ENCODE measurements around the gene WWC1. TPM values are rescaled to one million over a fixed set of nuclear protein-coding genes. Genes with fewer than 3 reads are reported as not detected.

WWC1 gene
- total RNA-seq, 2 experiments from 2014 or later, result 1.0 to 1.3 TPM

DNA sequence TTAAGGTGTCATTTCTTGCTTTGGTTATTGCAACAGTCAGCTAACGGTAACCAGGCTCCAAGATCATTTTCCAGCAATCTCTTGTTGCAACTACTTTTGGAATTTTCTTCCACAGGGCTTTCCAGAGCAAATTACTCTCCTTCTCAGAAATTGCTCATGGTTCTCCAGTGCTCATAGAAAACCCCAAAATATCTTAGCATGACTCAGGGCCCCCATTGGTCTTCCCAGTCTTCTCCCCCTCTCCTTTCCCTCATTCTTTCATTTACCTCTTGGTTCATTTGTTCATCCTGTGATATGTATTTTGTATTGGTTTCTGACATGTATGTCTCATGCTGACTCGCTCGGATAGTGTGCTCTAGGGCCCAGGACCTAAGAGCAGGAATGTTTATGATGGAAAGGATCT lies 35.6 kb downstream of the WWC1 start:
- H3K36me3 Mint-ChIP-seq (ENCODE audit: low read depth), result no peaks in the 10 kb centered on the region

DNA sequence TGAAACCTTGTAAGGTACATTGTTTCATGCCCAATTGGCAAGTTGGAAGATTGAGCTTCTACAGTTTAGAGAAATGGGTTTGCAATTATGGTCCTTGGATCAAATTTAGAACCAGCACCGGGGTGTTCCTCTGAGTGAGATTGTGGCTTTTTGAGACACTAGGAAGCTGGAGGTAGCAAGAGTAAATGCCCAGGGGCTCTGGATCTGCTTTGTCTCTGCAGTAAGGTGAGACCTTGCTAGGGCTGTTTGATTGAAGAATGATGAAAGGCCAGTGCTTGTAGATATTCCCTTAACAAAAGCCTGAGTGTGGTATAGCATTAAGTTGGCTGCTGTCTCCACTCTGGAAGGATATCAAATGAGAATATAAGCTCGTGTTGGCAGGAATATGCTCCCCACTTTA lies 36.0 kb downstream of the WWC1 start:
- intact Hi-C loops (cut with DNase I, micrococcal nuclease), result no loop called here
- ATAC-seq (ENCODE audit: poor library complexity) (no peak), DNase-seq (no peak)
- no peaks in the 10 kb centered on the region for H3K36me3 Mint-ChIP-seq (ENCODE audit: low read depth)
- peaks cover 26% of the 10 kb centered on the region for H3K27me3 Mint-ChIP-seq
- TF ChIP-seq, protein P1, sequence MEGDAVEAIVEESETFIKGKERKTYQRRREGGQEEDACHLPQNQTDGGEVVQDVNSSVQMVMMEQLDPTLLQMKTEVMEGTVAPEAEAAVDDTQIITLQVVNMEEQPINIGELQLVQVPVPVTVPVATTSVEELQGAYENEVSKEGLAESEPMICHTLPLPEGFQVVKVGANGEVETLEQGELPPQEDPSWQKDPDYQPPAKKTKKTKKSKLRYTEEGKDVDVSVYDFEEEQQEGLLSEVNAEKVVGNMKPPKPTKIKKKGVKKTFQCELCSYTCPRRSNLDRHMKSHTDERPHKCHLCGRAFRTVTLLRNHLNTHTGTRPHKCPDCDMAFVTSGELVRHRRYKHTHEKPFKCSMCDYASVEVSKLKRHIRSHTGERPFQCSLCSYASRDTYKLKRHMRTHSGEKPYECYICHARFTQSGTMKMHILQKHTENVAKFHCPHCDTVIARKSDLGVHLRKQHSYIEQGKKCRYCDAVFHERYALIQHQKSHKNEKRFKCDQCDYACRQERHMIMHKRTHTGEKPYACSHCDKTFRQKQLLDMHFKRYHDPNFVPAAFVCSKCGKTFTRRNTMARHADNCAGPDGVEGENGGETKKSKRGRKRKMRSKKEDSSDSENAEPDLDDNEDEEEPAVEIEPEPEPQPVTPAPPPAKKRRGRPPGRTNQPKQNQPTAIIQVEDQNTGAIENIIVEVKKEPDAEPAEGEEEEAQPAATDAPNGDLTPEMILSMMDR (IDR thresholded peaks at IDR 0.05), result no peak
- Histone ChIP-seq H3K9me3 (ENCODE audit: control insufficient read depth in 1 of 2, insufficient read depth in 1 of 2, low read length in 2 of 2) (no peaks in the 10 kb centered on the region), H3K36me3 (ENCODE audit: insufficient read depth, low read length) (no peaks in the 10 kb centered on the region), H3K27me3 (ENCODE audit: control insufficient read depth in 1 of 2, insufficient read depth in 2 of 2, low read length in 2 of 2) (peaks cover 2 to 9% of the 10 kb centered on the region in 2 experiments), H3K4me1 (ENCODE audit: insufficient read depth, low read length) (no peaks in the 10 kb centered on the region), H3K4me3 (ENCODE audit: low read length) (no peak overlapping the region), H3K27ac (ENCODE audit: low read depth in 1 of 2, low read length in 2 of 2) (no peak overlapping the region)
- POLR2A ChIA-PET, result no interaction called here
- H3K4me3 Mint-ChIP-seq, result no peak overlapping the region
- peaks cover 4% of the 10 kb centered on the region for H3K4me1 Mint-ChIP-seq (ENCODE audit: low read depth)
- H3K9me3 Mint-ChIP-seq, result no peaks in the 10 kb centered on the region
- no peak overlapping the region for H3K27ac Mint-ChIP-seq
- CTCF ChIA-PET, result no interaction called here

More for the DNA sequence above, 35.6 kb downstream of the WWC1 start:
- Mint-ChIP-seq H3K9me3 (no peaks in the 10 kb centered on the region), H3K27me3 (peaks cover 26% of the 10 kb centered on the region), H3K4me3 (no peak overlapping the region), H3K27ac (no peak overlapping the region), H3K4me1 (ENCODE audit: low read depth) (peaks cover 4% of the 10 kb centered on the region)
- H3K27ac ChIP-seq (ENCODE audit: low read depth in 1 of 2, low read length in 2 of 2), result no peak overlapping the region
- POLR2A ChIA-PET, result no interaction called here
- H3K27me3 ChIP-seq (ENCODE audit: control insufficient read depth in 1 of 2, insufficient read depth in 2 of 2, low read length in 2 of 2), result peaks cover 2 to 9% of the 10 kb centered on the region in 2 experiments
- CTCF ChIA-PET, result no interaction called here
- no peaks in the 10 kb centered on the region for H3K9me3 ChIP-seq (ENCODE audit: control insufficient read depth in 1 of 2, insufficient read depth in 1 of 2, low read length in 2 of 2)
- TF ChIP-seq, protein P1 (IDR thresholded peaks at IDR 0.05), result no peak
- ATAC-seq (ENCODE audit: poor library complexity) (no peak), DNase-seq (no peak)
- intact Hi-C loops (cut with DNase I, micrococcal nuclease), result no loop called here
- no peaks in the 10 kb centered on the region for H3K4me1 ChIP-seq (ENCODE audit: insufficient read depth, low read length)
- no peaks in the 10 kb centered on the region for H3K36me3 ChIP-seq (ENCODE audit: insufficient read depth, low read length)
- H3K4me3 ChIP-seq (ENCODE audit: low read length), result no peak overlapping the region

DNA sequence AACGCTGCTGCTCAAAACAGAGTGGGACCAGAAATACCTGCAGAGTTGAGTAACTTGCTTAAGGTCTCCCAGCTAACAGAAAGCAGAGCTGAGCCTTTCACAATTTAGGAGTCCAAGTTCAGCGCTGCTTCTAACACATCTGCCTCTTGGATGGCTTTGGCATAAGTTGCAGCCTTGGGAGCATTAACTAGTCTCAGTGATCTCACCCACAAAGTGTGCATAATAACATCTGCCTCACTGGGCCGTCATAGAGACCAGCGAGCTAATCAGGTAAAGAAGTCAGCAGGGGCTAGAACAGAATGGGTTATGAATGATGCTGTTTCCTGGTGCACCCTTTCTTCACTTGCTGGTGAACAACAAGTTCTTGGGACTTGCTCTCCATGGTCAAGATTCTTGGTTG lies 36.5 kb downstream of the WWC1 start:
- no peak overlapping the region for H3K27ac ChIP-seq (ENCODE audit: low read depth in 1 of 2, low read length in 2 of 2)
- Mint-ChIP-seq H3K4me3 (no peak overlapping the region), H3K9me3 (no peaks in the 10 kb centered on the region), H3K4me1 (ENCODE audit: low read depth) (peaks cover 4% of the 10 kb centered on the region), H3K27ac (no peak overlapping the region), H3K27me3 (peaks cover 27% of the 10 kb centered on the region), H3K36me3 (ENCODE audit: low read depth) (no peaks in the 10 kb centered on the region)
- DNase-seq, result no peak
- peaks cover 2 to 9% of the 10 kb centered on the region in 2 experiments for H3K27me3 ChIP-seq (ENCODE audit: control insufficient read depth in 1 of 2, insufficient read depth in 2 of 2, low read length in 2 of 2)
- intact Hi-C loops (cut with DNase I, micrococcal nuclease), result no loop called here
- ChIA-PET CTCF (no interaction called here), POLR2A (no interaction called here)
- no peak for ATAC-seq (ENCODE audit: poor library complexity)
- no peaks in the 10 kb centered on the region for H3K9me3 ChIP-seq (ENCODE audit: control insufficient read depth in 1 of 2, insufficient read depth in 1 of 2, low read length in 2 of 2)
- no peaks in the 10 kb centered on the region for H3K4me1 ChIP-seq (ENCODE audit: insufficient read depth, low read length)
- TF ChIP-seq, protein P1 (IDR thresholded peaks at IDR 0.05), result no peak
- no peaks in the 10 kb centered on the region for H3K36me3 ChIP-seq (ENCODE audit: insufficient read depth, low read length)
- H3K4me3 ChIP-seq (ENCODE audit: low read length), result no peak overlapping the region
